Endodermal cell (in vitro differentiated cells): Measurements from ENCODE around the gene EPHA6. TPM values are rescaled to one million over a fixed set of nuclear protein-coding genes. Genes with fewer than 3 reads are reported as not detected.

Experiments used
- DNase-seq: peaks from one replicate; pipeline ENCODE4 v3.0.0-alpha.2; 2017
- H3K27ac ChIP-seq: 2 replicates; pipeline ENCODE4 v1.5.1; 2013; ENCODE audit warnings: mild to moderate bottlenecking, low read depth, low read length, moderate library complexity
- H3K27me3 ChIP-seq: 2 replicates; pipeline ENCODE4 v1.6.1; 2013; ENCODE audit warnings: mild to moderate bottlenecking, low read length, moderate library complexity; ENCODE audit not compliant: insufficient read depth, control insufficient read depth, poor library complexity, severe bottlenecking
- H3K36me3 ChIP-seq: 2 replicates; pipeline ENCODE4 v1.7.0; 2013; ENCODE audit warnings: mild to moderate bottlenecking, low read length, moderate library complexity; ENCODE audit not compliant: control insufficient read depth, insufficient read depth
- H3K4me1 ChIP-seq: one replicate; pipeline ENCODE4 v1.7.0; 2013; ENCODE audit warnings: low read length; ENCODE audit not compliant: control insufficient read depth, insufficient read depth
- H3K4me3 ChIP-seq: 2 replicates; pipeline ENCODE4 v1.5.1; 2013; ENCODE audit warnings: mild to moderate bottlenecking, low read length, moderate library complexity
- H3K9ac ChIP-seq: 2 replicates; pipeline ENCODE4 v1.6.1; 2013; ENCODE audit warnings: mild to moderate bottlenecking, low read length, moderate library complexity; ENCODE audit not compliant: poor library complexity, severe bottlenecking; ENCODE audit errors: extremely low read depth
- H3K9me3 ChIP-seq: 2 replicates; pipeline ENCODE4 v1.6.1; 2013; ENCODE audit warnings: mild to moderate bottlenecking, low read length, moderate library complexity; ENCODE audit not compliant: control insufficient read depth
- H3K27ac Mint-ChIP-seq: 2 replicates; pipeline ENCODE4 v1.8.0; 2020; ENCODE audit warnings: mixed read lengths
- H3K27me3 Mint-ChIP-seq: 2 replicates; pipeline ENCODE4 v1.8.0; 2021; ENCODE audit warnings: mild to moderate bottlenecking, mixed read lengths; ENCODE audit not compliant: insufficient read depth
- H3K36me3 Mint-ChIP-seq: 2 replicates; pipeline ENCODE4 v1.8.0; 2020; ENCODE audit warnings: low read depth, mixed read lengths
- H3K4me1 Mint-ChIP-seq: 2 replicates; pipeline ENCODE4 v1.8.0; 2020; ENCODE audit warnings: mixed read lengths
- H3K4me3 Mint-ChIP-seq: 2 replicates; pipeline ENCODE4 v1.8.0; 2020; ENCODE audit warnings: mild to moderate bottlenecking, moderate library complexity, mixed read lengths
- H3K9me3 Mint-ChIP-seq: 2 replicates; pipeline ENCODE4 v1.8.0; 2020; ENCODE audit warnings: mild to moderate bottlenecking, mixed read lengths
- CTCF ChIP-seq: fragments of 200-600 bp; sonication (generic); conservative IDR thresholded peaks from 2 replicates; pipeline ENCODE4 v1.5.0; 2021; ENCODE audit warnings: antibody characterized with exemption, mild to moderate bottlenecking
- WGBS, 2 experiments: methylation state at CpG; one replicate each; pipeline versions ENCODE4 v1.1.5 to v1.1.7; 2013; ENCODE audit warnings: missing lambda C conversion rate in 2 of 2, mixed read lengths in 1 of 2; ENCODE audit not compliant: insufficient coverage in 1 of 2, insufficient read length in 1 of 2; 5-methylcytosine and 5-hydroxymethylcytosine counted together
- total RNA-seq, 2 donors: library from RNA; stranded (reverse); fragmentation: NEBNext Ultra II Directional in 1 of 2; extraction: Animal tissue kit (Norgen Biotek cat#: 25700) in 1 of 2; gene quantifications; 2 replicates in 1 of 2; 3 replicates in 1 of 2; pipeline ENCODE4 v1.2.1, GENCODE V29; 2021

Gene EPHA6
- total RNA-seq, 2 donors from 2014 or later, result 4.6 to 12.2 TPM

GRCh38 chr3:97029972-97030371 is 215.6 kb downstream of the EPHA6 start:
- no peaks in the 10 kb centered on the region for H3K27me3 ChIP-seq
- H3K9me3 ChIP-seq, result no peaks in the 10 kb centered on the region
- Mint-ChIP-seq H3K36me3 (no peaks in the 10 kb centered on the region), H3K4me1 (no peaks in the 10 kb centered on the region), H3K4me3 (no peak overlapping the region), H3K27ac (no peak overlapping the region), H3K27me3 (no peaks in the 10 kb centered on the region), H3K9me3 (peaks cover 10% of the 10 kb centered on the region)
- H3K27ac ChIP-seq, result no peak overlapping the region
- 100% methylated on average over 1 of the region's 1 CpG for WGBS, 2 experiments
- no peak for TF ChIP-seq CTCF
- no peak overlapping the region for H3K4me3 ChIP-seq
- no peaks in the 10 kb centered on the region for H3K36me3 ChIP-seq
- H3K4me1 ChIP-seq, result no peaks in the 10 kb centered on the region
- no peak for DNase-seq
- H3K9ac ChIP-seq, result no peak overlapping the region

GRCh38 chr3:97037294-97037943 is 223.0 kb downstream of the EPHA6 start:
- no peak overlapping the region for H3K4me3 ChIP-seq
- no peaks in the 10 kb centered on the region for H3K4me1 ChIP-seq
- no peaks in the 10 kb centered on the region for H3K4me1 Mint-ChIP-seq
- H3K4me3 Mint-ChIP-seq, result no peak overlapping the region
- H3K36me3 Mint-ChIP-seq, result no peaks in the 10 kb centered on the region
- H3K9me3 Mint-ChIP-seq, result no peaks in the 10 kb centered on the region
- TF ChIP-seq CTCF, result no peak
- H3K9me3 ChIP-seq, result no peaks in the 10 kb centered on the region
- WGBS, 2 experiments, result 90 to 93% methylated on average over 2 to 3 of the region's 3 CpGs
- H3K27ac Mint-ChIP-seq, result no peak overlapping the region
- no peak overlapping the region for H3K9ac ChIP-seq
- no peak overlapping the region for H3K27ac ChIP-seq
- H3K36me3 ChIP-seq, result no peaks in the 10 kb centered on the region
- no peaks in the 10 kb centered on the region for H3K27me3 ChIP-seq
- no peak for DNase-seq
- no peaks in the 10 kb centered on the region for H3K27me3 Mint-ChIP-seq

GRCh38 chr3:97043411-97043810 is 229.0 kb downstream of the EPHA6 start:
- Mint-ChIP-seq H3K36me3 (no peaks in the 10 kb centered on the region), H3K4me3 (no peak overlapping the region), H3K27ac (no peak overlapping the region), H3K4me1 (no peaks in the 10 kb centered on the region), H3K27me3 (no peaks in the 10 kb centered on the region), H3K9me3 (no peaks in the 10 kb centered on the region)
- Histone ChIP-seq H3K36me3 (no peaks in the 10 kb centered on the region), H3K27ac (no peak overlapping the region), H3K4me1 (no peaks in the 10 kb centered on the region), H3K27me3 (no peaks in the 10 kb centered on the region), H3K4me3 (no peak overlapping the region), H3K9ac (no peak overlapping the region), H3K9me3 (no peaks in the 10 kb centered on the region)
- WGBS, 2 experiments, result 88 to 90% methylated on average over 1 to 2 of the region's 2 CpGs
- no peak for DNase-seq
- TF ChIP-seq CTCF, result no peak
